ENCODE results near the gene ZNRF1. TPM values are rescaled to one million over a fixed set of nuclear protein-coding genes. Genes with fewer than 3 reads are reported as not detected.

Gene ZNRF1
- total and polyA plus RNA-seq, 2 of the 13 experiments (the other 11 are each of a cell fraction or from before 2014, with no cell fraction given) = 43.9 to 58.7 TPM

DNA sequence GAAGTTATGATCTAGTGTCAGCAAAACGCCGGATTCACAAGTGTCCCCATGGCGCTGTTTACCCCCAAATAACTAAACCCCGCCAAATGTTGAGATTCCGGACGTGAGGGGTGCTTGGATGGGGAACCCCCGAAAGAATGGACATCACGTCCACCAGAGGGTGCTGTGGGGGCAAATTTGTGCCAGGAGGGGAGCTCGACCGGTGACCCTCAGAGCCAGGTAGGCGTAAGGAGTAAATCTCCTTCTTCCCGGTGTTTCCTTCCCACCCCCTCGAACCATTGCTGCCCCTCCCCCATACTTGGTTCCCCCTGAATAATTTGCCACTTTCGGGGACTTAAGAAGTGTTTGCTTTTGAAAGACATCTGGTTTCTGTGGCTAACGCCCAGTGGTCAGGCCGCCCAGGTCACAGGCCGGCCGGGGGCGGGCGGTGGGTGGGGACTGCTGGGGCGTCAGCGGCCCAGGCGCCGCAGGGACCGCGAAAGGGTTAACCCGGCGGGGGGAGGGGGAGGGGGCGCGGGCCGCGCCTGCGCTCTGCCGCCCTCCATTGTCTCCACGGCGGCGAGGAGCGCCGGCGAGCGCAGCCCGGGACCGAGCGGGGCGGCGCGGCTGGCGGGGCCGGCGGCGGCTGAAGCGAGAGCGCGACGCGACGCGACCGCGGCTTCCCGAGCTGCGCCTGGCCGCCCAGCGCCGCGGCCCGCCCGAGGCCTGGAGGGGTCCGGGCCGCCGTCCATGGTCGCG lies at the start of gene ZNRF1 (continued):
- TF ChIP-seq EZH2 (conservative IDR thresholded peaks at IDR 0.05; ENCODE audit: low read depth, low read length) (no peak), AKNA (CRISPR knock-in tag; IDR thresholded peaks at IDR 0.05; ENCODE audit: borderline replicate concordance) (no peak), IKZF4 (CRISPR knock-in tag; IDR thresholded peaks at IDR 0.05; ENCODE audit: borderline replicate concordance, low read depth, not compliant biosample characterization) (no peak), ZBTB26 (CRISPR knock-in tag; IDR thresholded peaks at IDR 0.05; ENCODE audit: borderline replicate concordance) (no peak), ZNF546 (CRISPR knock-in tag; conservative IDR thresholded peaks at IDR 0.05) (no peak), THYN1 (CRISPR knock-in tag; IDR thresholded peaks at IDR 0.05; ENCODE audit: borderline replicate concordance, low read depth) (no peak), MED1 (CRISPR knock-in tag; IDR thresholded peaks at IDR 0.05) (no peak), FOSL2 (CRISPR knock-in tag; IDR thresholded peaks at IDR 0.05) (no peak), ZNF10 (CRISPR knock-in tag; IDR thresholded peaks at IDR 0.05; ENCODE audit: borderline replicate concordance, low read depth) (no peak), HNRNPLL (IDR thresholded peaks at IDR 0.05; ENCODE audit: low read depth, low read length, poor library complexity, severe bottlenecking) (peak; percentile 25), ELF1 (CRISPR knock-in tag; IDR thresholded peaks at IDR 0.05) (no peak; the same call in 1 of the 2 replicates), ZBTB21 (CRISPR knock-in tag; IDR thresholded peaks at IDR 0.05) (no peak), GPN1 (CRISPR knock-in tag; IDR thresholded peaks at IDR 0.05; ENCODE audit: borderline replicate concordance) (no peak), ZNF317 (CRISPR knock-in tag; IDR thresholded peaks at IDR 0.05) (0 out of 2 replicates have a peak, but pooled peaks have one; percentile 35), MIXL1 (CRISPR knock-in tag; IDR thresholded peaks at IDR 0.05) (0 out of 2 replicates have a peak, but pooled peaks have one; percentile 6), TCF7L2 (IDR thresholded peaks at IDR 0.05; ENCODE audit: low read depth, low read length) (no peak), ZNF430 (CRISPR knock-in tag; IDR thresholded peaks at IDR 0.05) (no peak), GABPA (IDR thresholded peaks at IDR 0.05; ENCODE audit: low read depth, low read length) (no peak), GABPA (CRISPR knock-in tag; IDR thresholded peaks at IDR 0.05; ENCODE audit: low read depth) (no peak), ZNF619 (CRISPR knock-in tag; IDR thresholded peaks at IDR 0.05) (no peak), ZNF724P (CRISPR knock-in tag; IDR thresholded peaks at IDR 0.05; ENCODE audit: borderline replicate concordance) (no peak), ZNF501 (CRISPR knock-in tag; IDR thresholded peaks at IDR 0.05) (0 out of 2 replicates have a peak, but pooled peaks have one; percentile 44), ZFP1 (CRISPR knock-in tag; IDR thresholded peaks at IDR 0.05) (0 out of 2 replicates have a peak, but pooled peaks have one; percentile 54), NFYB (CRISPR knock-in tag; IDR thresholded peaks at IDR 0.05) (no peak)
- TF ChIP-seq, protein P1, sequence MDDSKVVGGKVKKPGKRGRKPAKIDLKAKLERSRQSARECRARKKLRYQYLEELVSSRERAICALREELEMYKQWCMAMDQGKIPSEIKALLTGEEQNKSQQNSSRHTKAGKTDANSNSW (CRISPR knock-in tag; IDR thresholded peaks at IDR 0.05; ENCODE audit: borderline replicate concordance) = no peak

Measured in HepG2 (cell line).